Stimulated activated CD8-positive, alpha-beta memory T cell treated with anti-CD3 and anti-CD28 coated beads, Interleukin-4, amount 100 ng/mL, for 4 hours (primary cell): ENCODE results near the gene VIPAS39.
"Not testable (repeated sequence)": the region's sequence is repeated elsewhere in the genome, so short reads cannot be mapped to it uniquely, and the experiment has no call there.

Experiments used
- DNase-seq, 2 donors: peaks; one replicate each; pipeline ENCODE4 v3.0.0-alpha.2; 2020; ENCODE audit warnings: low read depth in 2 of 2, low spot score in 1 of 2

VIPAS39 gene

DNA sequence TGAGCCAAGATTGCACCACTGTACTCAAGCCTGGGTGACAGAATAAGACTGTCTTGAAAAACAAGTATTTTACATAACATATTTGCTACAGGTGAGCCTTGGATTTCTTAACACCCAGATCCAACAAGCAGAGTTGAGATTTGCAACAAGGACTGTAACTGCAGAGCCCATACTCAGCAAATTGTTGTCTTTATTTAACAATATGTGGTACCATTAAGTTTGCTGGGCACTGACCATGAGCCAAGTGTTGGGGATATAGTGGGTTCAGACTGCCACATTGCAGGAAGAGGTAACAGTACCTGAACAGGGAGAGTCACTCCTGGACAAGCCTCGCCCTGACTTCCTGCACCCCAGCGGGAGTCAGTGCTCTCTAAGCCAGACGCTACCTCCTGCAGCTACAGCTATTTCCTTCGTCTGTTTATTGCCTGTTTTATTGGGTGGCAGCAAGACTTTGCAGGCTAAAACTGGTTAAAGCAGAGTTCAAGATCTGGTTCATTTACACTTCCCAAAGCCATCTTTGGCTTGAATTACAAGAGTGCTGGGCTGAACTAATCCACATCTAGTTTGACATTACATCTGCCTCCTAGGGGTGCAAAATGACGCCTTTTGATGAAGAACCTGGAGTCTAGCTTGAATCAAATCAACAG lies 12.9 kb upstream of the VIPAS39 start:
- no peak for DNase-seq

DNA sequence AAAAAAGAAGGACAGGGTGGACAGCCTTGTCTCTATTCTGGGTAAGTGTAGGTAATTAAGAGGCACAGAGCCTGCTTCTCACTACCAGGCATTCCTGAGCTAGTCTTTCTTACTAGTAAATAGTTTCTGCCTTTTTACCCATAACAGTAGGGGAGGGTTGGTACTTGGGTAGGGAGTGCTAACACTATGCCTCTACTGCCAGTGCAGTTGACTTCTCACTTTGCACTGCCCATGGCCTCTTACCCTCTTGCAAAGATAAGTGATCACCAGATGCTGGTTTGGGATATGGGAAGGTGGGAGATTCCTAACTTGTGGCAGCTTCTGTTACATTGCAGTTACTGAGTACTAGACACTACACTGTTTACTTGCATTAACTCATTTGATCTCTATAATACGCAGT lies 12.1 kb upstream of the VIPAS39 start:
- DNase-seq, result no peak

DNA sequence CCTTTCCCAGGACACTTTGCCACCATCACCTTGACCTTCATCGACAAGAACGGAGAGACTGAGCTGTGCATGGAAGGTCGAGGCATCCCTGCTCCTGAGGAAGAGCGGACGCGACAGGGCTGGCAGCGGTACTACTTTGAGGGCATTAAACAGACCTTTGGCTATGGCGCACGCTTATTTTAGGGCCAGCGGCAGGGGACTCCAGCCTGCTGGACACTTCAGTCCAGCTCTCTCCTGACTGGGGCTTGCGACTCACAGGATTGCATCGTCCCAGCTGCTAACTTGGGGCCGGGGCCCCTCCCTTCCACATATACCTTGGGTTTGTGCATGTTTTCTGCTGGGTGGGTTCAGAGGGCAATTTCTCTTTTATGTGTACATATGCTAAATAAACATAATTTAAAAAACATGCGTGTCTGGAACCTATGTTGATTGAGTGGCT lies 11.7 kb upstream of the VIPAS39 start:
- no peak for DNase-seq

DNA sequence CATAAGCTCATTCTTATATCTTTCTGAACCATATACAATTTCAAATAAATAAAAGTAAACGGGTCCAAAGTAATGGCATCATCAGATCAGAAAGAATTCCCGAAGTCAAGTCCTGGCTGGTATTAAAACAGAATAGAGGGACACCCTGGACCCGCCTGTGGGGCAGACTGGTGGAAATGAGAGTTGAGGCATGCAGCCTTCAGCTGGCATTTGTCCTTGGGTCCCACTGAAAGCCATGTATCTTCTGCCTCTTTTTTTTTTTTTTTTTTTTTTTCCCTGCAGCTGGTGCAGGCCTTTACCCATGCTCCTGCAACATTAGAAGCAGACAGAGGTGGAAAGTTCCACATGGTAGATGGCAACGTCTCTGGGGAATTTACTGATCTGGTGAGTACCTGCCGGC lies 10.4 kb upstream of the VIPAS39 start:
- no peak for DNase-seq

DNA sequence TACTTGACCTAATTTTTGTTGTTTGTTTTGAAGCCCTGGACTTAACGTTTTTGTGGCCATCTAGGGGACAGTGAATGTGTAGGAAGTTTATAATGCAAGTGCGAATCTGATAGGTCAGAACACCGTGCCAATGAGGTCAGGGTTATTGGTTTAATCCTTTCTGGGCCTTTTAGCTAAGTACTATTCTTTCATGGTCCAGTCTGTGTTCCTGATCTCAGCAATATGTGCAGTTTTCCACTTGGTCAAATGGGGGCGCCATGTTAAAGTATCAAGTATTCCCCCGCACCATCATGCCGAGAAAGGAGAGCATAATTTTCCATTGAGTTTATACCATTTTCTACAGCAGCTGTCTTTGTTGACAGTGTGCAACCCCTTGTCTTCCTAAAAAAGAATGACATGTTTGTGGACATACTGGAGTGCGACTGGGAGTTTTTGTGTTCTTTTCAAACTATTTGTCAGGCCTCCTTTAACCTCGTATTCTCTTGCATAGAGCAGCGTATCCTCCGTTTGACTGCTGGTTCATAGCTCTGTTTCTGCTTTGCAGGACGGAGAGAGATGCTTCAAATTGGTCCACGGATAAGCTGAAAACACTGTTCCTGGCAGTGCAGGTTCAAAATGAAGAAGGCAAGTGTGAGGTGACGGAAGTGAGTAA lies 1.8 kb upstream of the VIPAS39 start:
- peak in 1 of 2 donors; percentile 24 for DNase-seq

DNA sequence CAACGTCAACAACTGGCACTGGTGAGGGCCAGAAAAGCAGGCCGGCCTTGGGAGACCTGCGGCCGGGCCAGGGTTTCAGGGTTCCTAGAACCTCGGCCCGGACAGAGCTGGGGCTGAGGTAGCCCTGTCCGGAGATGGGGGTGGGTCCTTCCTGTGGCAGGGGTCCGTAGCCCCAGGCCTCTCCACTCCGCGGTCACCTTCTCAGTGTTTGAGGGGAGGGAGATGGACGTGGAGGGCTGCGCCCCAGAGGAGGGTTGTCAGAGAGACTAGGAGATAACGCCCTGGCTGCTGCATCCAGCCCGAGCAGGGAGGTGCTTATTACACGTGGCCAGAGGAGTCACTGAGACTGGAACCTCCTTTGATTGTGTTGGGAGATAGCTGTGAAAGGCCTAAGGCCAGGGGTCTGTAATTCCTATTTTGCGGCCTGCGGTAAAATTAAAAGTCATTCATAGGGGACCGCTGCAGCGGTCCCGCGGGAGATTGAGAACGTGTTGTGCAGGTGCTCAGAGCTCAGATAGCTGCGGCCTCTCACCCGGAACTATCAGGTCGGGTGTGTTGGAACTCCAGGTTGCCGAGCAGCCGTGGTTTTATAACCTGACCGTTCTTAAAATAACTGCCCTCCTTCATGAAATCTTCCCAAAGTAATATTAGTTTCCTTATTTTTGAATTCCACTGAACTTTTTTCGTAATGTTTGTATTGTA lies 999 bp upstream of the VIPAS39 start:
- peak in 1 of 2 donors; percentile 9 for DNase-seq

DNA sequence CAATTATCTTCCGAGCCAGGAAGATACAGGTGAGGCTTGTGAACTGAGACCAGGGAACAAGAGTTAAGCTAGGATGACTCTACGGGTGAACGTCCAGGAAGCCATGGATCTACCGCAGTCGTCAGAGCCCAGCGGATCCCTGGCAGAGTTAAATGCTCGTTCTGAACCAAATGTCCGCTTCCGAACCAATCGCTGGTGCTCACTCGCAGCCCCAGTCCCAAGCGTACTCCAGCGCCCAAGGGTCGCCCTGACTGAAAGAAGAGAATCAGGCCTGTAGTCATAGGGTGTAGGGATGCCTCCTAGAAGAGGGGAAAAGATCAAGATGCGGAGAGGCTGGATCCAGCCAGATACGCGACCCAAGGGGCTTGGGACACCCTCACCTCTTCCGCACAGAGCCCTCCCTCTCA lies 283 bp downstream of the VIPAS39 start:
- no peak for DNase-seq

DNA sequence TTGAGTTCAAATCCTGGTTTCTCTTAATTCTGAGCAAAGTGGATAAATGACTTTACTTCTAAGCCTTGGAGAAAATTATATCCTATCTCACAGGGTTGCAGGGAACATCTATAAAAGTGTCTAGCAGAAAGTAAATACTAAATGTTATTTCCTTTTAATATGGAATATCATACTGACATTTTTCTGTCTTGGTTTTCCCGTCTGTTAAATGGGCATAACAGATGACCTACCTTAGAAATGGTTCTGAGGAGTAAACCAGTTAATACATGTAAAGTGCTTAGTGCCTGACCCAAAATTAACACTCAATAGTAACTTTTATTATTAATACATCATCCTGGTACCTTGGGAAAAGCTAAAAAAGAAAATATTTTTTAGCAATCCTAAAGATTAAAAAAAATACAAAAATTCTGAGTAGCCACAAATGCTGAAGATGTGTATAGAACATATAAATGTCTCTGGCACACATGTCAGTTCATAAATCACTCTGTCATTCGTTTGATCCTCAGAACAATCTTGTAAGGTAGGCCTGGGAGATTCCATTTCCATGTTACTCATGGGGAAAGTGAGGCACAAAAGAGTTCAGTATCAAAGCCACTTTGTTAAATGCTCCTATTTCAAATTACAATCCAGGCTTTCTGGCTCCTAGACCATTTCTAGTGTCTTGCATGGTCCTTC lies 1.3 kb downstream of the VIPAS39 start:
- DNase-seq, result no peak

DNA sequence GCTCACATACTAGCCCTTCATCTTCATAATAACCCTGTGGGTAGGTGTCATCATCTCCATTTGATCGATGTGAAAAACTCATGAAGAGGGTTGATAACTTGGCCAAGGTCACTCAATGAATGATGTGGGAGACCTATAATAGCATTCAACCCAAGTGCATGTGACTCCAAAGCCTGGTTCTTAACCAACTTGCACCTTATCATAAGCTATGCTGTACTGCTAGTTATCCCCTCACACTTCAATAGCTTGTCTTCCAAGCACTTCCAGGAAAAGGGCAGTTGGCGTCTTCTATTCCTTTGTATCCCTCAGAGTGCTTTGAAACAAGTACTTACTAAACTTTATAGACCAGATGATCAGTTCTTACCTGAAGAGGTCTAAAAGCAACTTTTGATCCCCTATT lies 15.2 kb downstream of the VIPAS39 start:
- no peak for DNase-seq

DNA sequence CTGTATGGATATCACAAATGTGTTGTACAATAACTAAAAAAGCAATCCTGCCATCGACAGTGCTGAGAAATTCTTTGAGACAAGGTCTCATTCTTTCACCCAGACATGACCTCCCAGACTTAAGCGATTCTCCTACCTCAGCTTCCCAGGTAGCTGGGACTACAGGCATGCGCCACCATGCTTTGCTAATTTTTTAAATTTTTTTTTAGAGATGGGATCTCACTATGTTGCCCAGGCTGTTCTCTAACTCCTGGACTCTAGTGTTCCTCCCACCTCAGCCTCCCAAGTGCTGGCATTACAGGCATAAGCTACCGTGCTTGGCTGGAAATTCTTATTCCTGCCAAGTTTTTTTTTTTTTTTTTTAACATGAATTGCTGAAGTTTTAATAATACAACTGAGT lies 17.5 kb downstream of the VIPAS39 start:
- DNase-seq, result no peak

DNA sequence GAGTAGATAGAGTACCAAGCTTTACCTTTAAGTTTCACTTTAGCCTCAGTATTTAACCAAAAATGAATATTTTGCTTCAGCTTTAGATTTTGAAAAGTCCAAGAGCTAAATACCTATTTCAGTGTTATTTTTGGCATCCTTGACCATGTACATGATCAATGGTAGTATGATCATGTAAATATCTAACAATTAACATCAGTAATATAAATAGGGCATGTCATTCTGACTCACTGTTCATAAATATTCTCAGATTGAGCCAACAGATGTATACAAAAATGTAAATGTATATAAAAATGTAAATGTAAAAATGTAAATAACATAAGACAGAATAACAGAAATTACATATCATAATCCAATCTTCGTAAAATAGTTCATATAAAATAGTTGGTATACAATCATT lies 18.8 kb downstream of the VIPAS39 start:
- DNase-seq, result no peak

DNA sequence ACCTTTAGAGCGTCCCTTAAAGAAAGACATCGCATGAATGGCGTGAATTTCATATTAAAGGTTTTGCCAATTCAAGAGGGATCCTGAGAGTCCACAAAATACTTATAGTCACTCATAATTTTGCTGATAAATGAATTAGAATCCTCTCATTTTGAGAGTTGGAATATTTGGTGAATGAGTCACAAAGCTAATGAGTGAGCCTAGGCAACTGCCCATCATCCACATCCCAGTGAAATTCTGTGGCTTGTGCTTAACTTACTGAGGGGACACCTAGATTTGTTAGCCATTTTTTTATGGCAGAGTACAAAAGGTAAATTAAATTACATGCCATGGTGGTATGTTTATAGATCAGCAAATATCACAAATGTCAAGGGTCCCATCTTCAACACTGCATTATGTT lies 21.4 kb downstream of the VIPAS39 start:
- no peak for DNase-seq

DNA sequence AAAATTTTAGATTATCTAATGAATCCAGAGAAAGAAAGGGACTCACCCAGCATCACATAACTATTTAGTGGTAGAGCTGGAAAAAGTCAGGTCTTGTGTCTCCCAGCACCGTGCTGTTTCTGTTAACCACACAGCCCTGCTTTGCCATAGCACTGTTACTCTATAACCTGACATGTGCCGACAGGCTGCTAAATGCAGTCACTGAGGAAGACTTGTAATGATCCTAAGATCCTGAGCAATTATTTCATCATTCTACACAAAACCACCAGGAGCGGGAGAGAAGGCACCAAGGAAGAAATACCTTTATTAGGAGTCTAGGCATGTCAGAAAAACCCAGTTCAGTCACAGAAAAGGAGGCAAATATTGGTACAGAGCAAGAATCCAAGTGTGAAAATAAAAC lies 31.0 kb downstream of the VIPAS39 start:
- DNase-seq, result no peak

DNA sequence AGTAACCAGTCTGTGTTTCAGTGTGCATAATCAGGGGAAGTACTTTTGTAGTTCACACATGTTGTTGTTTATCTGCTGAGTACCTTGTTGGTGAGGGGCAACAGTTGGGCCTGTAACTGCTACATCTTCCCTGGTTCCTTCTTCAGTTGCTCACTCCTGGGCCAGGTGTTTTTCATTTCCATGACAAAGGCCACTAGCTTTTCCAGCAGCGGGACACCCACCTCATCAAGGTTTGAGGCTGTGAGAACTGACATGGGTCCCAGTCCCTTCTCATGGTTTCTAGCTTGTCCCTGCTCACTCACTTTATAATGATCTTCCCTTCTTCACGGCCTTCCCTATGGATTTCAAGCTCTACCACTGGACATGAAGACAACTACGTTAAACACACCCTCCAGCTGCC lies 32.5 kb downstream of the VIPAS39 start:
- DNase-seq, result no peak

DNA sequence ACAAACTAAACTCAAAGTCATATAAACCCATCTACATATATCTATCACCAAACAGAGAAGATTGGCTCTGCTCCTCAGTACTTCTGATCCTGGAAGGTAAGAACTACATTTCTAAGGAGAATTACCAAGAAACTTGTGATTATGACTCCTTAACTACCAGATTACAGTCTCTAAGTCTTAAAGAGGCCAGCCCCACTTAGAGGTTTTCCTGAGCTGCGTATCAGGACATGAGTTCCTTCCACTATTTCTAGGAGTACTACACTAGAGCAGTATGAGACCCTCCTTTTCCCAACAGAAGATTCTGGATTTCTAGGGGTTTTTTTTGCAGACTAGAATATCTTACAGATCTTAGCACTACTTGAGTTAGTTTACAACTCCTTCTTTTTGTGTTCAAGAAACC lies 34.0 kb downstream of the VIPAS39 start, which contains the start of gene NOXRED1:
NOXRED1 (minus strand) TSS at position 101 of the 400 bp plus-strand sequence. CDS start 634 bp downstream, outside the sequence.
- no peak for DNase-seq

DNA sequence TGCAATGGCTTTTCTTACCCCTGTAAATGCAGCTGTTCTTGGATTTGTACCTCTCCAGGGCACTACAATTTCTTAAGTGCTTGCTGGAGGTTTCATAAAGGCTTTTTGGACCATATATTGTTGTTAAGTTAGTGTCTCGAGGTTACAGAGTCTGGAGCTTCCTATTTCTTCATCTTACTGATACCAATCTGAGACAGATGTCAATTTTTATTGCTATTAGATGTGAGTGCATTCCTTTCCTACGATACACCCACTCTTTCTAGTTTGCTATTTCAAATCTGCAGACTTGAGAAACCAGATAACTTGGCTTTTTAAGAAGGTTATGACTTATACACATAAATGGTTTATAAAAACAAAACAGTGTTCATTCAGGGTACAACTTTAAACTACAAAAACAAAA lies 36.2 kb downstream of the VIPAS39 start:
- no peak for DNase-seq

DNA sequence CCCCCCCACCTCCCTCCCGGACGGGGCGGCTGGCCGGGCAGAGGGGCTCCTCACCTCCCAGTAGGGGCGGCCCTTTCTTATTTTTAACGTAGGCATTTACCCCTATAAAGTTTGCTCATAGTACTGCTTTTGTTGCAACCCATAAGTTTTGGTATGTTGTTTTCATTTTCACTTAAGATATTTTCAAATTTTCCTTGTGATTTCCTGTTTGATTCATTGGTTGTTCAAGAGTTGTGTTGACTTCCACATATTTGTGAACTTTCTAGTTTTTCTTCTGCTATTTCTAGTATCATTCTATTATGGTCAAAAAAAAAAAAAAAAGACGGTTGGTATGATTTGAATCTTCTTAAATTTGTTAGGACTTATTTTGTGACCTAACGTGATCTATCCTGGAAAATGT lies 40.6 kb downstream of the VIPAS39 start:
- no peak for DNase-seq

DNA sequence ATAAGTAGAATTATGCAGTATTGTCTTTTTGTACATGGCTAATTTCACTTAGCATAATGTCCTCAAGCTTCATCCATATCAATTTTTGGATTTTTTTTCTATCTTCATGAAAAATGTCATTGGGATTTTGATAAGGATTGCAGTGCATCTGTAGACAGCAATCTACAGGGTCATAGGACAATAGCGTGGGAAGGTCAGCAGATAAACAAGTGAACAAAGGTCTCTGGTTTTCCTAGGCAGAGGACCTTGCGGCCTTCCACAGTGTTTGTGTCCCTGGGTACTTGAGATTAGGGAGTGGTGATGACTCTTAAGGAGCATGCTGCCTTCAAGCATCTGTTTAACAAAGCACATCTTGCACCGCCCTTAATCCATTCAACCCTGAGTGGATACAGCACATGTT lies 41.3 kb downstream of the VIPAS39 start:
- not testable (repeated sequence) for DNase-seq

DNA sequence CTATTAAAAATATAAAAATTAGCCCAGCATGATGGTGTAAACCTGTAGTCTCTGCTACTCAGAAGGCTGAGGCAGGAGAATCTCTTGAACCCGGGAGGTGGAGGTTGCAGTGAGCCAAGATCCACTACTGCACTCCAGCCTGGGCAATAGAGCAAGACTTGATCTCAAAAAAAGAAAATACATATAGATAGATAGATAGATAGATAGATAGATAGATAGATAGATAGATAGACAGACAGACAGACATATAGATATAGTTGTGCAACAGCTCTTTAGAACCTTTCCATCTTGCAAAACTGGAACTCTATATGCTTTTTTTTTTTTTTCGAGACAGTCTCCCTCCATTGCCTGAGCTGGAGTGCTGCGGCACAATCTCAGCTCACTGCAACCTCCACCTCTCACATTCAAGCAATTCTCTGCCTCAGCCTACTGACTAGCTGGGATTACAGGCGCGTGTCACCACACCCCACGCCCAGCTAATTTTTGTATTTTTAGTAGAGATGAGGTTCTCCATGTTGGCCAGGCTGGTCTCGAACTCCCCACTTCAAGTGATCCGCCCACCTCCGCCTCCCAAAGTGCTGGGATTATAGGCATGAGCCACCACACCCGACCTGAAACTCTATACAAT lies 41.9 kb downstream of the VIPAS39 start:
- not testable (repeated sequence) for DNase-seq

DNA sequence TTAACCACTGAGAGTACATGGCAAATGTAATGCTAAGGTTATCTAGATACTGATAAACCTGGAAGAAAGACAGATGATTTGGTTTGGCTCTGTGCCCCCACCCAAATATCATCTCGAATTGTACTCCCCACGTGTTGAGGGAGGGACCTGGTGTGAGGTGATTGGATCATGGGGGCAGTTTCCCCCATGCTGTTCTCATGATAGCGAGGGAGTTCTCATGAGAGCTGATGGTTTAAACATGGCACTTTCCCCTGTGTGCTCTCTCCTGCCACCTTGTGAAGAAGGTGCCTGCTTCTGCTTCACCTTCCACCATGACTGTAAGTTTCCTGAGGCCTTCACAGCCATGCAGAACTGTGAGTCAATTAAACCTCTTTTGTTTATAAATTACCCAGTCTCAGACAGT lies 48.3 kb downstream of the VIPAS39 start:
- DNase-seq, result no peak

DNA sequence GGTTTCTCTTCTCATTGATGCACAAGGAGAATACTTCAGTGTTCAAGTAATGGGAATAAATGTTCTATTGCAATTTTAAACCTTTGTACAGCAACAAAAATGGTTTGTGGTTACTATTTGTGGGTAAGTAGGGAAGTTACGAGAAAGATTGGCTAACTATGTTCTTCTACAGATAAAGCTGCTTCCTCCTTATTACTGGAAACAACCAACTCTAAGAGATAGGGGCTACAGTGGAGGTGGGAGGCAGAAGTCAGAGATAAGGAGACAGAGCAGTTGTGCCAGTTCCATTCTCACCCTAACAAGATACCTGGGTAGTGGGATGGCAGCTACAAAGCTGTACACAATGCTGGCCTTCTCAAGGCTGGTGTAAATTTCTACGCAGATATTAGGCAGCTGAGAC lies 50.2 kb downstream of the VIPAS39 start:
- DNase-seq, result no peak
